Activated T-cell treated with anti-CD3 and anti-CD28 coated beads, Interleukin-2, amount 50 U/mL, for 48 hours (primary cell): Measurements from ENCODE around the gene MYH10.
"Not testable (repeated sequence)": the region's sequence is repeated elsewhere in the genome, so short reads cannot be mapped to it uniquely, and the experiment has no call there.

Source experiments
- DNase-seq, 2 experiments: peaks; one replicate each; pipeline ENCODE4 v3.0.0-alpha.2; 2020

Gene MYH10

DNA sequence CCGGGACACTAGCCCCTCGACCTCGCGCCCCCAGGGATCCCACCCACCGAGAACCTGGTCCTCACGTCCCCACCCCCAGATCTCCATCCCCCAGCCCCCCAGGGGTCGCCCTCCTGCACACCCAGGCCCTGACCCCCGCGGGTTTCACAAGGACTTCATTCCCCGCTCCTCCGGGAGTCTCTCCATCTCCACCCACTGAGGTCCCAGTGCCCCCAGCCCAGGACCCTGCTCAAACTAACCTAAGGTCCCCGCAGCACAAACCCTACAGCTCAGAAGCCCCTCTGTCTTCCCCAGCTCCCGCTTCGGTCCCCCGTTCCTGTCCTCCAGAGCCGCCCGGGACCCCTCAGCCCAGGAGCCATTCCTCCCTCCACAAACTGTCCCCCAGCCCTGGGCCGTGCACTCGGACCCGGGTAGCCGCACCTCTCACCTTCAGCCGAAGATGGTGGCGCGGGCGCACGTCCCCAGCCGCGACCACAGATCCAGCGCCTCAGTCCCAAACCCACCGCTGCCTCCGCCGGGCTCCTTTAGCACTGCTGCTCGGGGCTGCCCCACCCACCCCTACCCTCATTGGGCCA, at the start of gene MYH10:
TSS of gene MYH10 (minus strand) at position 499 of the 575 bp plus-strand sequence. CDS start 7,479 bp downstream, outside the sequence.
- no peak for DNase-seq

DNA sequence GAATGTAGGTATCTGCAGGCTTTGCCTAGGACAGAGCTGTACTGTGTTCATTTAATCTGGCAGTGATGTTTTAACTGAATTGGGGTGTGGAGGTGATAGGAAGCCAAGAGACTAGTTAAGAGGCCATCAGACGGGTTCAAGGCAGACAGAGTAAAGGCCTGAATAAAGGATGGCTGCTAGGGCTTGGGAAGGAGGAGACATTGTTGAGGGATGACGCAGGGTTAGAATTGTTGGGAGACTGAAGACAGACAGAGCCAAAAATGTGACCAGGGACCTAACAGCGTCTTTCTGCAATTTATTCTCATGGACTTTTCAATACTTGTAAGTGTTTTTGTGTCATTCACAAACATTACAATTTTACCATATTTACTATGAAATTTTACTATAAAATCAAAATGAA, 48.6 kb upstream of the MYH10 start:
- DNase-seq: no peak

DNA sequence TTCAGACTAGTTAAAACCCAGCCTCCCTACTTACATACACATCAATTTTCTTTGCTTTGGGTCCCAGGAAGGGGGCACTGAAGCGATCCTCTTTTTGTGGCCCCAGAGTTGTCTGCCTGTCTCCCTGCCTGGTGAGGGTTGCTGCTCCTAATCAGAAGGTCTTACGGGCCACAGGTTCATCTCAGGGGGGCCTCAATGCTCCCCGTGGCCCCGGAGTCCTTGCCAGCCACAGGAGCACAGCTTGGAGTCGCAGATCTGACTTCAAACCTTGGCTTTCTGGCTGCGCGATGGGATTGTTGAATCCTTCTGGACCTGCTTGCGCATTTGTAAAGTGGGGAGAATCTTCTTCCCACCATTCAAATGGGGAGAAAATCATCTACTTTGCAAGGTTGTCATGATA, 44.8 kb upstream of the MYH10 start:
- no peak for DNase-seq

DNA sequence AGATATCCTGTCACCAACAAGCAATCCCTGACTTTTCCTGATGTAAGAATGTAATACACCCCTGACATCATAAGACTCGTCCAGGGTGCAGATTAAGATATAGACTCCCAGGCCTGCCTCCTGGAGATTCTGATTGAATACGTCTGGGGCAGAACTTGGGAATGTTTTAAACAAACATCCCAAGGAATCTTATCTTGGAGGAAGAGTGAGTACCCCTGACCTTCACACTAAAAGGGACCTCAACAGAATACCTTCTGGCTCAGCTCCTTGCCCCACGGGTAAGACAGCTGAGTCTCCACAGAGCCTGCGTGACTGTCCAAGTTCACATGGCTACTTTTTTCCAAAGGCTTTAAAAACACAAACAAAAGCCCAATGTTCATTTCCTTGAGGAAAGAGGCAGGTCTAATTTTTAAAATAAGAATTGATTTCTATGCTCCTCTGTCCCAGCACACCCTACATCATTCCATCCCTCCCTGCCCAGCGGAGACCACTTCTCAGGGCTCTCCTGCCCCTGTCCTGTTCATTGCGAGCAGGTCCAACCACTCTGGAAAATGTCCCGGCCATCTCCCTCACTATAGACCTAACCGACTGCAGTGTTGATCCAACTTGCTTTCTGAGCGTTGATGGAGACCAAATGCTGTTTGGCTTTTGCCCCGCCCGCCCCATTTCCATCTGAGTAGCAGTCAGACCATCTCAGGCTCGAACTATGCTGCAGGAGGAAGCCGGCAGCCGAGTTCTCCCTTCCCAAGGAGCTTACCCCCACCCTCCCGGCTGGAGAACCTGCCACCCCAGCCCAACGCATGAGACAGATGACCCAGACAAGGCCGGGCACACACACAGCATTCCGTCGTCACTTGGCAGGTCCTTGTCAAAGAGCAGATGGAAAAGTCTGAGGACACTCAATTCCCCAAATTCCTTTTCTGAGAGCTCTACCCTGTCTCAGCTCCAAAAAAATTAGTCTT, 44.1 kb upstream of the MYH10 start:
- DNase-seq: no peak

DNA sequence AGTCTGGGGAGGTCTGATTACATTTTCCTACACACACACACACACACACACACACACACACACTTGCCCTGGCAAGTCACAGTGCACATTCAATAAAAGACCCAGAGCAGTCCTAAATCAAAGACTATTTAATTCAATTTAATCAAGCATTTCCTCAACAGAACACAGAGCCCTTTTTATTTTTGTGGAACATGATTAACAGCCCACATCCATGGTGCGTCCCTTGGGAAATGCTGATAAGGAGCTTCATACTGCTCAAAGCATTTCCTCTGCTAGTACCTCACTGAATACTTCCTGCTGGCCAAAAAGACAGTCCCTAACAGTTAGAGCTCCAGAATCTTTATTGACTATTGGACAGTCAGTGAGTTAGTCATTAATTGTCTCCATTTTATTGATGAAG, 43.1 kb upstream of the MYH10 start:
- DNase-seq: no peak

DNA sequence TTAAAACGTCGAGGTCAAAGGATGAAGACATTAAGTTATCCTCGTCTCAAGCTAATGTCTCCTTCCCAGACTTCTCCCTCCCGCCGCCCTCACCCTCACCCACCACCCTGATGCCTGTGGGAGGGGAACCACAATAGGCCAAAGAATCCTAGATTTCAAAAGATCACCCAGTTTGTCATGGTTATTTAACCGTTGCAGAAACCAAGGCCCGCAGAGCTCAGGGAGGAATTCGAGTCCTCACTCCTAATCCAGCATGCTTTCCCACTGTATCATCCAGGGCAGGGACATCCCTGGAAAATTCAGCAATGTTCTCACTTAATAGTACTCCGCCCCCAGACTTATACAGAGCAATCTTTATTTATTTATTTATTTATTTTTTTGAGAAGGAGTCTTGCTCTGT, 41.8 kb upstream of the MYH10 start:
- DNase-seq: no peak

DNA sequence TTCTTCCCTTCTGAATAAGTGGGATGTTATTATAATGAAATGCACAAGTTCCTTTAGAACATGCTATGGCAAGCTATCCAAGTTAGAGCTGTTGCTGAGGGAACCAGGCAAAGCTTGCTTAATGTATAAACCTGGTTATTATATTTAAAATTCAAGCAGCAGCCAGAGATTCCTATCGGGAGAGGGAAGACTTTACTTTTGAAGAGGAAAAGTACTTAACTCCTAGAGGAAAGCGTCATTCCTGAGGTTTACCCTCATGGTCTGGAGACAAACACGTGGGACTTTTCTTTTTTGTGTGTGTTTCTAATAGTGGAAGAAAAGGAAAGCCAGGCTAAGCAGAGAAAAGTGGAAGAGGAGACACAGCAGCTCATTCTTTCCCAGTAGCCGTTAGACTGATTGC, 39.9 kb upstream of the MYH10 start:
- no peak for DNase-seq

DNA sequence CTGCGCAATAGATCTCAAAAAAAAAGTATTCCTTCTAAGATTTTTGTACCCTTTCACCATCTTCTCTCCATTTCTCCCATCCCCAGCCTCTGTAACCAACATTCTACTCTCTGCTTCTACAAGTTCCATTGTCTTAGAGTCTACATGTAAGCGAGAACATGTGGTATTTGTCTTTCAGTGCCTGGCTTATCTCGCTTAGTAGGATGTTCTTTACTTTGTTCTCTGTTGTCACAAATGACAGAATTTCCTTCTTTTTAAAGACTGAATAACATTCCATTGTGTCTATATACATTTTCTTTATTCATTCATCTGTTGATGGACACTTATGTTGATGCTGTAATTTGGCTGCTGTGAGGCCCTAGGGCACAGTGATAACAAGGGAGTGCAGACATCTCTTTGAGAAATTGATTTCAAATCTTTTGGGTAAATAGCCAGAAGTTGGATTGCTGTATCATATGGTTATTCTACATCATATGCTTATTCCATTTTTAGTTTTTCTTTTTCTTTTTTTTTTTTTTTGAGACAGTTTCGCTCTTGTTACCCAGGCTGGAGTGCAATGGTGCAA, 37.7 kb upstream of the MYH10 start:
- no peak for DNase-seq

DNA sequence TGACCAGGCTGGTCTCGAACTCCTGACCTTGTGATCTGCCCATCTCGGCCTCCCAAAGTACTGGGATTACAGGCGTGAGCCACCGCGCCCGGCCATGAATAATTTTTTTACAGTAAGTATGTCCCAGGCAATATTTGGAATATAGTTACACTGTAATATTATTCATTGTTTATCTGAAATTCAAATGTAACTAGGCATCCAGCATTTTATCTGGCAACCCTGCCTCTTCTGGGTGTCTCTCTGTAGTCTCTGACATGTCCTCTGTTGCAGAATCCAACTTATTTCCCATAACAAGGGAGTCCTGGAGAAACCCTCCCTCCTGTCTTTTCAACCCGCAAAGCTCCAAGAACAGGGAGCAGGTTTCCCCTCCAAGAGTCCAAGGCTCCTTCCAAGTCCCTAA, 36.9 kb upstream of the MYH10 start:
- DNase-seq: no peak

DNA sequence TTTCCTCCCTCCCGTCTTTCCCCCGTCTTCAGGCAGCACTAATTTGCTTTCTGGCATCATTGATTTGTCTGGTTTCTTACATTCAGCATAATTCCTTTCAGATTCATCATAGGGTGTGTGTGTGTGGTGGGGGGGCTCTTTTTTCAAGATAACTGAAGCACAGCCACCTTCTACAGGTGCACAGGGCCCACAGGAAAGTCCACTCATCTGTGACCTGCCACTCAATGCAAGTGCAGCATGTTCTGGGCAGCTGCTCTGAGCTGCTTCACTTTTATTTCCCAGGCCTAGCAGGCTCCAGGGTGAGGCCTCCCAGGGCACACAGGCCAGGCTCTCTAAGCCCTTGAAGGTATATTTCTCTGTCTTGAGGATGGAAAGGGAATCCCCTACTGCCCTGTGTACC, 35.2 kb upstream of the MYH10 start:
- no peak for DNase-seq

DNA sequence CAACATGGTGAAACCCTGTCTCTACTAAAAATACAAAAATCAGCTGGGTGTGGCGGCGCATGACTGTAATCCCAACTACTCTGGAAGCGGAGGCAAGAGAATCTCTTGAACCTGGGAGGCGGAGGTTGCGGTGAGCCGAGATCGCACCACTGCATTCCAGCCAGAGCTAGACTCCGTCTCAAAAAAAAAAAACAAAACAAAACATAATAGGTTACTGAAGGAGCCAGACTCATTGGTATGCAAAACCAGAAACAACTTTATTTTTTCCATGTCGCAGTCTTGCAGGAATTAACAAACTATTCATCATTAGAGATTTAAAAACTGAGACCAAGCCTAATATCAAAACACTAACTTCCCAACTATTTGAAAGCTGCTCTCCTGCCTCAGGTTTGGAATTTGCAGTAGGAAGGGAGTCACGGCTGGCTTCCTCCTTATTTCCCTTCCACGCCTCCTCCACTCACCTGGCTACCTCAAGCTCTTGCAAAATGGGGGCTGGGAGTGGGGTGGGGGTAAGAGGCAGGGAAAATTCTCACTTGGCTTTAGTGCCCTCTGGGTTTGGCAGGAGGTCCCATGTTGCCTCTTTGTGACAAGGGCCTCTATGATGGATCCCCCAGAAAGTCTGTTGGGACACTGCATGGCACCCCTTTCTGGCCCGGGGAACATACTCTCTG, 34.1 kb upstream of the MYH10 start:
- DNase-seq: no peak

DNA sequence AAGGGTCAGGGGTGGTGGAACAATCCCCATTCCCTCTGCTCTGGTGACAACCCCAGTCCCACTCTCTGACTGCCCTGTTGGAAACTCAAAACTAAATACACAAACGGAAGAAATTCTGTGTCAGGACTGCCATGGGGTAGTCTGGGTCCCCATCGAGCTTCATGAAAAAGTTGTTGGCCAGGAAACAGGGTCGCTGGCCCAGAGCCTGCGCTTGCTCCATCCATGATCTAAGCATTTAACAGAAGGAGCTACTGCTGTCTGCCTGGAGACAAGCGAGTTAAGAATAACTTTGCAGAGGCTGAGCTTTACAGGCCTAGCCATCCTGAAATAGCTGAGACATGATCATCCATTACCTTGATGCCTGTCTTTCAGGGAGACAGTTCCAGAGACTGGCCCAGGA, 32.4 kb upstream of the MYH10 start:
- no peak for DNase-seq

DNA sequence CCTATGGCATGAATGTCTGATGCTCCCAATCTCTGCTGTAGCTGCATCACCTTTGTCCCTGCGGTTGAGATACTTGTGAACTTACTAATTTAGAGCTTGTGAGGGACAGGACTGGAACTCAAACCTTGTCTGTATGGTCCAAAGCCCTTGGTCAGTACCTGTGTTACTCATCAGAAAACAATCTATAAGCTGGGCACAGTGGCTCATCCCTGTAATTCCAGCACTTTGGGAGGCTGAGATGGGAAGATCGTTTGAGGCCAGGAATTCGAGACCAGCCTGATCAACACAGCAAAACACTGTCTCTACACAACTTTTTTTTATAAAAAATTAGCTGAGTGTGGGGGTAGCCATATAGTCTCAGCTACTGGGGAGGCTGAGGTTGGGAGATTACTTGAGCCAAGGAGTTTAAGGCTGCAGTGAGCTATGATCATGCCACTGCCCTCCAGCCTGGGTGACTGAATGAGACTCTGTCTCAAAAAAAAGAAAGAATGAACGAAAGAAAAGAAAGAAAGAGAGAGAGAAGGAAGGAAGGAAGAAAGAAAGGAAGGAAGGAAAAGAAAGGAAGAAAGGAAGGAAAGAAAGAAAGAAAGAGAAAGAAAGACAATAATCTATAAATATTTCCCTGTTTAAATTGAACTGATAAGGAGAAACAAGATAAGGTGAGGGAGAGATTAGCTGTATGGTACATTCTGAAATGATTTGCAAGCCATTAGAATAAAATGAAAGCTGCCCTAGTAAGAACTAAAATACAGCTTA, 31.7 kb upstream of the MYH10 start:
- no peak for DNase-seq

DNA sequence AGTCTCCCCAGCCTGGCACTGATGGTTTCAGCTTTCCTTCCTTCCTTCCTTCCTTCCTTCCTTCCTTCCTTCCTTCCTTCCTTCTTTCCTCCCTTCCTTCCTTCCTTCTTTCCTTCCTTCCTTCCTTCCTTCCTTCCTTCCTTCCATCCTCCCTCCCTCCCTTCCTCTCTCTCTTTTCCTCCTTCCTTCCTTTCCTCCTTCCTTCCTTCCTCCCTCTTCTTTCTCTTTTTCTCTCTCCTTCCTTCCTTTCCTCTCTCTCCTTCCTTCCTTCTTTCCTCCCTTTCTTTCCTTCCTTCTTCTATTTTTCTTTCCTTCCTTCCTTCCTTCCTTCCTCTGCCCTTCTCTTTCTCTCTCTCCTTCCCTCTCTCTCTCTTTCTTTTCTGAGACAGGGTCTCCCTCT, 30.2 kb upstream of the MYH10 start:
- DNase-seq: not testable (repeated sequence)

DNA sequence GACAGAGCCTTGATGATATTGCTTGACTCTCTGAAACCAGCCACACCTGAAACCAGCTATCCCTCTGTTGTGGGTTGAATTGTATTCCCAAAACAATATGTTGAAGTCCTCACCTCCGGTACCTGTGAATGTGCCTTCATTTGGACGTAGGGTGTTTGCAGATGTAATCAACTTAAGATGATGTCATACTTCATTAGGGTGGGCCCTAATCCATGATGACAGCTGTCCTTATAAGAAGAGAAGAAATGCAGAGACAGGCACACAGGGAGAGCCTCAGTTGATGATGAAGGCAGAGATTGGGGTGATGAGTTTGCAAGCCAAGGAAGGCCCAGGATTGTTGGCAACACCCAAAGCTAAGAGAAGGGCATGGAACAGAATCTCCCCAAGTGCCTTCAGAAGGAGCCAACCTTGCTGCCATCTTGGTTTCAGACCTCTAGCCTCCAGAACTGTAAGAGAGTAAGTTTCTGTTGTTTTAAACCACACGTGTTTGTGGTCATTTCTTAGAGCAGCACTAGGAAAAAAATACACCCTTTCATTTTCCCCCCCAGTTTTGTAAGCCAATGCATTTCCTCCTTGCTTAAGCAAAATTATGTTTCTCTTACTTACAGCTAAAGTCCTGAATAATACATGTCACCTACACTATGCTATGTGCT, 29.4 kb upstream of the MYH10 start:
- no peak for DNase-seq

DNA sequence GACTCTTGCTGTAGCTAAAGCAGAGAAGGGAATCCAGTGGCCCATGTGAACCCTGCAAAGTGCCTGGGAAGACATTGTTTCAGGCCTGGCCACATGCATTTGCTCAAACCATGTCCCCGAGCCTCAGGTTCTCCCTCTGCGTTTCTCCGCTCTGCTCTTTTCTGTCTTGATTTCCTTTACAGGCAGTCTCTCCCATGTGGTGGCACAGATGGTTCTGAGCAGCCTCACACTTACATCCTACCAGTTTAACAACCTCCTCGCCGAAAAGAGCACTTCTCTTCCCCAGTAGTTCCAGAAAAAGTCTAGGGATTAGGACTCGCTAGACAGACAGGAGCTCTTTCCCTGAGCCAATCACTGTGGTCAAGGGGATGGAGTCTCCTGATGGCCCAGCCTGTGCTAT, 28.3 kb upstream of the MYH10 start:
- DNase-seq: no peak

DNA sequence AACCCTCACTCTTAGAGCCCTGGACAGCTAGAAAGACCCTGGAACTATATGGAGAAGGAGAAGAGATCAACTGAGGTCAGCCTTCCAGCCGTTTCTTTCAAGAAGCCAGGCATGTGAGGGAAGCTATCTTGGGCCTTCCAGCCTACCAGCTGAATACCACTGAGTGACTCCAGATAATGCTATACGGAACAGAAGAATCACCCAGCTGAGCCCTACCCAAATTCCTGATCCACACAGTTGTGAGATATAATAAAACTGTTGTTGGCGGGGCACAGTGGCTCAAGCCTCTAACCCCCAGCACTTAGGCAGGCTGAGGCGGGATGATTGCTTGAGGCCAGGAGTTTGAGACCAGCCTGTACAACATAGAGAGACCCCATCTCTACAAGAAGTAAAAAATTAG, 26.2 kb upstream of the MYH10 start:
- no peak for DNase-seq

DNA sequence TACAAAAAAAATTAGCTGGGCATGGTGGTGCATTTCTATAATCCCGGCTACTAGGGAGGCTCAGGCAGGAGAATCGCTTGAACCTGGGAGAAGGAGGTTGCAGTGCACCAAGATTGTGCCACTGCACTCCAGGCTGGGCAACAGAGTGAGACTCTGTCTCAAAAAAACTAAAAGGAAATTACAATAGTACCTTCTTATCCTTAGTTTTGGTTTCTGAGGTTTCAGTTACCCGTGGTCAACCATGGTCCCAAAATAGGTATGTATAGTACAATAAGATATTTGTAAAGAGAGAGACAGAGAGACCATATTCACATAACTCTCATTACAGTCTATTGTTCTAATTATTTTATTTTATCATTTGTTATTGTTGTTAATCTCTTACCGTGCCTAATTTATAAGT, 24.3 kb upstream of the MYH10 start:
- no peak for DNase-seq

DNA sequence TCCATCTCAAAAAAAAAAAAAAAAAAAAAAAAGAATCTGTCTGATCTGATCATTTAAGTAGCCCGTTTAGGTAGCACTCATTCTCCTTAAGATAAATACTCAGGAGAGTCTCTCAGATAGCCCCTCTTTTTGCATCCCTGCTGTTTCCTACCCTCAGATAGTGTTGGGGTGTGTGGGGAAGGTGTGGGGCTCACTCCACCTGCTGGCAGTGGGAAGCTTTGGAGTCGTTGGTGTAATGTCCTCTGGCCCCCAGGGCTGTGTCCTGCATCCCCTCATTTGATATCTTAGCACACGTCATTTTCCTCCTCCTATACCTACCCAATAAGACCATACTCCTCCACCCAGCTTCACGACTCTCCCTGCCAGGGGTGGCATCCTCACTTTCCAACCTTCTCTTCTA, 20.5 kb upstream of the MYH10 start:
- DNase-seq: no peak

DNA sequence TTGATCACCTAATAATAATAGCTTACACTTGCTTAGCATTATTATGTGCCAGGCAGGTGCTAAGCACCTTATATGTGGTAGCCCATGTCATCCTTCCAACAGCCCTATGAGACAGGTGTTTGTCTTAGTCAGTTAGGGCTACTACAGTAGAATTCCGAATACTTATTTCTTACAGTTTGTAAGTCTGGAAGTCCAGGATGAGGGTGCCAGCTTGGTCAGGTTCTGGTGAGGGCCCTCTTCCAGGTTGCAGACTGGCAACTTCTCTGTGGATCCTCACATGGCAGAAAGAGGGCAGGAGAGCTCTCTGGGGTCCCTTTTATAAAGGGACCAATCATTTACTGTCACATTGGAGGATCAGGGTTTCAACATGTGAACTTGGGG, 19.6 kb upstream of the MYH10 start:
- no peak for DNase-seq

DNA sequence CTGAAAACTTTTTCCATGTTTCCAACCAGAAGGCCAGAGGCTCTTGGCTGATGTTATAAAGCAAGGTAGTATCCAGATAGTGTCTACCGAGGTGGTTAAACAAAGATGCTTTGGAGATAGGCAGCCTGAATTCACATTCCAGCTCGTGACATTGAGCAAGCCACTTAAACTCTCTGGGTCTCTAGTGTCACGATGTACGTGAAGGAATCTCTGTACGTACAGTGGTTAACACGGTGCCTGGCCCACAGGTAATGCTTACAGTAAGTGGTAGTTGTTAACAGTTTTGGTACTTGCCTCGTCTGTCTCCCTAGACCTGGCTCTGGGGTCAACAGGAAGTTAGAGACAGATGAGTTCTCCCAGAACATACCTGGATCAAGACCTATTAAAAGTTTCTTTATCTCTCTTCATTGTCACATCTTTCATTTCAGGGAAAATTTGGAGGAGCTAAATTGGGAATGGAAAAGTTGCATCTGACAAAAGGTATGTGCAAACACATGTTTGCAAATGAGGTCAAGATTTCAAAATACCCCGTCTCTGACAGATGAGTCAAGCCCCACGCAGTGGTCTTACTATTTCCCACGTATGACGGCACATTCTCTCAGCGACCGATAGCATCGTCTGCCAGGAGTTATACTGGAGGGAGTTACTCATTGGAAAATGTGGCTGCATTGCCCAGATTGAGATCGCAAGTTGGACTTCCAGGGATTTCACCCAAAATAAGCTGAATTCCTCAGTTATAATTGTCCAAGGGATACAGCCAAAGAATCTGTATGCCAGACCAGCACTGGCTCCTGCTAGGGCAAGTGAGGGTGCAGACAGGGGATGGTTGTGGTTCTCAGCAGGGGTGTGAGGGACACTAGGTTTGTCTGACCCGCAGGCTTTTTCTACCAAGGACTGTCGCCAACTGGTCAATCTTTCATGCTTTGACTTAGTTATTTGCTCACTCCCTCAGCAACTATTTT, 18.9 kb upstream of the MYH10 start:
- no peak for DNase-seq
